Epidermal melanocyte (primary cell): ENCODE data around the gene ZNRD2.
A peak's percentile ranks its signal among the peaks of the same experiment; 100 is the strongest.

ENCODE experiments used
- DNase-seq: peaks from one replicate; pipeline ENCODE4 v3.0.0; 2011; ENCODE audit warnings: low spot score; ENCODE audit not compliant: insufficient read length

ZNRD2 gene

GRCh38 chr11:65610404-65610803 lies 40.1 kb downstream of the ZNRD2 start:
- DNase-seq: no peak

- peak; percentile 63 for DNase-seq
Measured at GRCh38 chr11:65611028-65611757, 40.9 kb downstream of the ZNRD2 start.

GRCh38 chr11:65611758-65612603 lies 41.7 kb downstream of the ZNRD2 start:
- no peak for DNase-seq

DNA sequence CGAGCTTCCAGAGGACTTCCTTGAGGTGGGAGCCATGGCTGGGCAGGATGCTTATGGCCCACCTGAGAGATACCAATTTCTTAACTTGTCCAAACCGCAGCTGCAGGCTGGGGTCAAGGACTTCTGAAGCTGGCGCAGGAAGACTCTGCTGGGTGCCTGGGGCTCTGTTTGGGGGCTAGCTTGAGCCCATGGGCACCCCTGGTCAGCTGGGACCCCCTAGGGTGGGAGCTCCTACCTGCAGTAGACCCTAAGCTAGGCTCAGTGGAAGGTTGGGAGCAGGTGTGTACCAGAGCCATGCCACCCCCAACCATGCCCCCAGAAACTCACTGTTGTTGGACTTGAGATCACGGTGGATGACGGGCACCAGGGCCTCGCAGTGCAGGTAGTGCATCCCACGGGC lies 42.4 kb downstream of the ZNRD2 start:
- DNase-seq: no peak

GRCh38 chr11:65613091-65613928 lies 43.0 kb downstream of the ZNRD2 start:
- no peak for DNase-seq

DNA sequence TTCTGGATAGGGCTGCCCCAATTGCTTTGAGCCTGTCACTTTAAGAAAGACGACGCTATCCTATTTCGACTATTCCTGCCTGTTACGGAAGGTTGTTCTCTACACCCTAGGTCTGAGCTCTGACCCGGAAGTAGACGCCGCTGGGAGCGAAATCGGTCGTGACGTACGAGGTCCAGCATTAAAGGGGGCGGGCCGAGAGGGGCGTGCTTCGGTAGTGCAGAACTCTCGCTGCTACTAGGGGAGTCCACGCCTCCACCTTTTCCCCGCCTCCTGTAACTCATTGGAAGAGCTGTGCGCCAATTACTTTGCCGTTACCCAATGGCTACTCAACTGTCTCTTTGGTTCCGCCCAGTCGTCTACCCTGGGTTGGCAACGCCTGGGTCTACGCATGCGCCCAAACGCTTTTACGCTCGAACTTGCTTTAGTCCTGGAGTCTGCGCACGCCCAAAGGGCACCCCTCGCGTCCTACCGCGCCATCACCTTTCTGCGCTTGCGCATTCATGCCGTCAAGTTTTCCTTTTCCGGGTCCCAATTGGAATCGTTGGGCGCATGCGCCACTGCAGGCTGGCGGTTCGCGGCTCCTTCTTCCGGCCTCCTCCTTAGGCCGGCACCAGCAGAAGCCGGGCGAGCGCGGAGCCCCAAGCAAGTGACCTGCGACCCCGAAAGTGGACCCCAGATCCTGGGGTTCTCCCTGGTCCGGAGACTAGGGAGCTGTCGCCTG lies 45.1 kb downstream of the ZNRD2 start, which contains the start of gene PCNX3:
PCNX3 (plus strand) TSS at position 548 of the 721 bp plus-strand sequence. CDS start 536 bp downstream, outside the sequence.
- DNase-seq: peak; percentile 100

DNA sequence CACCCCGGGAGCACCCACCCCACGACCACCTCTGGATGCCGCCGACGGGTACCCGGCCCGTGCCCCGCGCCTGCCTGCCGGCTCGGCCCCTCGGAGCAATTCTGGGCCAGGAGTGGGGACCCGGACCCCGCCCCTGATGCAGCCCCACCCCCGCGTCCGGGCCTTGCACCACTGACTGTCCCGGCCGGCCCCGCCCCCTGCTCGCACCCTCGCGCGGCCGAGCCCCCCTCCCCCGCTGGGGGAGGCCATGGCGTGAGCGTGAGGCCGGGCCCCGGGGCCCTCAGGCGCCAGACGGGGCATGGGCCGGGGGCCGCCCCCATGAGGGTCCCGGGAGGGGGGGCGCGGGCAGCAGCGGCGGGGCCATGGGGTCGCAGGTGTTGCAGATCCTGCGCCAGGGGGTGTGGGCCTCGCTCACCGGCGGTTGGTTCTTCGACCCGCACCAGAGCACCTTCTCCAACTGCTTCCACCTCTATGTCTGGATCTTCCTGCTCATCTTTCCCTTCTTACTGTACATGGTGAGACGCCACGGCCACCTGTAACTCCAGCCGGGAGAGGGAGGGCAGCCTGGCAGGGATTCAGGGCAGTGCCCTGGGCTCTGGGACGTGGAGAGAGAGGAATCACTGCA lies 45.8 kb downstream of the ZNRD2 start:
- no peak for DNase-seq

GRCh38 chr11:65616575-65617001 lies 46.3 kb downstream of the ZNRD2 start:
- no peak for DNase-seq

DNA sequence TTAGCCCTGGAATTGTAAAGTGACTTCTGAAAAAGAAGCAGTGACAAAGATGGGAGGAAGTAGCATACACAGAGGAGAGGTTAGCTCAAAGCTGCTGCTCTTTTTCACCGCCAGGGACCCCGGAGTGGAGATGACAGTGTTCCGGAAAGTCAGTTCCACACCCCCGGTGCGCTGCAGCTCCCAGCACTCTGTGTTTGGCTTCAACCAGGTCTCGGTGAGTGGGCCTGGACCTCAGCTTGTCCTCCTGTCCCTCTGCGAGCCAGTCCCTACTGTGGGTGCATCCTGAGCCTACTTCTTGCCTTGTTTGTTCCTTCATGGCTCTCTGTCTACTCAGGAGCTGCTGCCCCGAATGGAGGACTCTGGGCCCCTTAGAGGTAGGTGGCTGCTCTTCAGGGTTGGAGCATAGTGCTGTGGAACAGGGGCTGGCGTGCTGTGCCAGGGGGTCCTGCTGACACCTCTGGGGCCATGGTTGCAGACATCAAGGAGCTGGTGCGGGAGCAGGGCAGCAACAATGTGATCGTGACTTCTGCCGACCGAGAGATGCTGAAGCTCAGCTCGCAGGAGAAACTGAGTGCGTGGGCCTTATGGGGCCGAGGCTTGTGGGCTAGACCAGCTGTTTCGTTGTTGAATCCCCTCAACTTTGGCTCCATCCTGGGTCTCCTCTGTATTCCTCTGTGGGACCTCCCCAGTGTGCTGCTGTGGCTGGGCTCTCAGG lies 47.0 kb downstream of the ZNRD2 start:
- DNase-seq: no peak

DNA sequence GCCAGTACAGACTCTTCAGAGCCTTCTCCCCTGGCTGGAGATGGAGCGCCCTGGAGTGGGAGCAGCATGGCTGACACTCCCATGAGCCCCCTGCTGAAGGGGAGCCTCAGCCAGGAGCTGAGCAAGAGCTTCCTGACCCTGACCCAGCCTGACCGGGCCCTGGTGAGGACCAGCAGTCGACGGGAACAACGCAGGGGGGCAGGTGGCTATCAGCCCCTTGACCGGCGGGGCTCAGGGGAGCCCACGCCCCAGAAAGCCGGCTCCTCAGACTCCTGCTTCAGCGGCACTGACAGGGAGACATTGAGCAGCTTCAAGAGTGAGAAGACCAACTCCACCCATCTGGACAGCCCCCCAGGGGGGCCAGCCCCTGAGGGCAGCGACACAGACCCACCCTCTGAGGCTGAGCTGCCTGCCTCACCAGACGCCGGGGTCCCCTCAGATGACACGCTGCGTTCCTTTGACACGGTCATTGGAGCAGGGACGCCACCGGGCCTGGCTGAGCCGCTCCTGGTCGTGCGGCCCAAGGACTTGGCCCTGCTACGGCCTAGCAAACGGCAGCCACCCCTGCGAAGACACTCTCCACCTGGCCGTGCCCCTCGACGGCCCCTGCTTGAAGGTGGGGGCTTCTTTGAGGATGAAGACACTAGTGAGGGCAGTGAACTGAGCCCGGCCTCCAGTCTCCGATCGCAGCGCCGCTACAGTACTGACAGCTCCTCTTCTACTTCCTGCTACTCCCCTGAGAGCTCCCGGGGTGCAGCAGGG lies 47.9 kb downstream of the ZNRD2 start:
- DNase-seq: no peak

DNA sequence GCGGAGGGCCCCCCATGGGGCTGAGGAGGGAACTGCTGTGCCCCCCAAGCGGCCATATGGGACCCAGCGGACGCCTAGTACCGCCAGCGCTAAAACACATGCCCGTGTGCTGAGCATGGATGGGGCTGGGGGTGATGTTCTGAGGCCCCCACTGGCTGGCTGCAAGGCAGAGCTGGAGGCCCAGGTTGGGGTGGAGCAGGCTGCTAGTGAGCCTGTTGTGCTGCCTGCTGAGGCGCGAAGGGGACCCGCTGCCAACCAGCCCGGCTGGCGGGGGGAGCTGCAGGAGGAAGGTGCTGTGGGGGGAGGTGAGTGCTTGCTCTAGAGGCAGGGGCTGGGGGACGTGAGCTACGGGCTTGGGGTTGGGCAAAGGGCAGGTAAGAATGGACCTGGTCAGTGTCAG lies 48.5 kb downstream of the ZNRD2 start:
- DNase-seq: no peak

DNA sequence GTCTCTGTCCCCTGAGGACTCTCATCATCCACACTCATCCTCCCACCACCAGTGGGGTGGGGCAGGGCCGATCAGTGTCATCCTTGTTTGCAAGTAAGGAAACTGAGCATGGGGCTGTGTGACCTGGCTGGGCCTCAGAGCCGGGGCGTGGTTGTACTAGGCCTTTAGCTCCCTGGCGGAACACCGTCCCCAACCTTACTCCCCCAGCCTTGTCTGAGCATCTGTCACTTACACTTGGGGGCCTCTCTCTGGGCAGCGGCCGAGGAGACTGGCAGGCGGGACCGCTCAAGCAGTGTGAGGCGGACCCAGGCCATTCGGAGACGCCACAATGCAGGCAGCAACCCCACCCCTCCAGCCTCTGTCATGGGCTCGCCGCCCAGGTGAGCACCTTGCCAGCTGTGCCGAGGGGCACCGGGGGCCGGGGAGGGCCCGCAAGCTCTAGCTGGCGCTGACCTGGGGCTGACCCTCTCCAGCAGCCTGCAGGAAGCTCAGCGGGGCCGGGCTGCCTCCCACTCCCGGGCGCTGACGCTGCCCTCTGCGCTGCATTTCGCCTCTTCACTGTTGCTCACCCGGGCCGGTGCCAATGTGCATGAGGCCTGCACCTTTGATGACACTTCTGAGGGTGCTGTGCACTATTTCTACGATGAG lies 49.1 kb downstream of the ZNRD2 start:
- DNase-seq: no peak

- no peak for DNase-seq
Measured at GRCh38 chr11:65620666-65621065, 50.4 kb downstream of the ZNRD2 start.

- no peak for DNase-seq
Measured at GRCh38 chr11:65621460-65621859, 51.2 kb downstream of the ZNRD2 start.
